Tibial nerve (tissue), 4 donors: ENCODE data around the gene MTCP1. TPM values are rescaled to one million over a fixed set of nuclear protein-coding genes. Genes with fewer than 3 reads are reported as not detected.

Source experiments
- DNase-seq, 2 donors: peaks; one replicate each; pipeline ENCODE4 v3.0.0-alpha.2; 2019; ENCODE audit warnings: low spot score in 2 of 2
- H3K27ac ChIP-seq, 4 donors: fragments of 200-600 bp; sonication (generic) in 3 of 4; one replicate each; pipeline ENCODE4 v1.5.1; 2017 to 2019; ENCODE audit warnings: mild to moderate bottlenecking in 1 of 4
- H3K27me3 ChIP-seq, 2 donors: fragments of 200-600 bp; sonication (generic) in 1 of 2; one replicate each; pipeline versions ENCODE4 v1.5.1 to v1.6.0; 2017 to 2019
- H3K36me3 ChIP-seq, 3 donors: fragments of 200-600 bp; sonication (generic); one replicate each; pipeline ENCODE4 v1.5.1; 2018 to 2019
- H3K4me1 ChIP-seq, 4 donors: fragments of 200-600 bp; sonication (generic) in 3 of 4; one replicate each; pipeline ENCODE4 v1.5.1; 2017 to 2019
- H3K4me3 ChIP-seq, 4 donors: fragments of 200-600 bp; sonication (generic) in 3 of 4; one replicate each; pipeline ENCODE4 v1.5.1; 2017 to 2019; ENCODE audit warnings: mild to moderate bottlenecking in 1 of 4, moderate library complexity in 1 of 4
- H3K9me3 ChIP-seq, 4 donors: fragments of 200-600 bp; sonication (generic) in 3 of 4; one replicate each; pipeline ENCODE4 v1.5.1; 2017 to 2019
- EP300 ChIP-seq, 2 donors: sonication (generic); formaldehyde crosslinking; IDR thresholded peaks; one replicate each; pipeline ENCODE4 v1.6.1; 2017; ENCODE audit warnings: antibody characterized with exemption in 2 of 2, mild to moderate bottlenecking in 1 of 2
- POLR2A ChIP-seq, 2 donors: fragments of 450-650 bp; IDR thresholded peaks; one replicate each; pipeline ENCODE4 v1.6.1; 2017; ENCODE audit warnings: antibody characterized with exemption in 2 of 2, mild to moderate bottlenecking in 2 of 2, moderate library complexity in 2 of 2
- whole genome bisulfite sequencing, 2 donors: methylation state at CpG; one replicate each; pipeline ENCODE4 v1.1.5; 2018; 5-methylcytosine and 5-hydroxymethylcytosine counted together
- total RNA-seq, 4 donors: library from RNA; depleted of rRNA; stranded (reverse); fragments of >200 nt; gene quantifications; one replicate each; pipeline ENCODE4 v1.1.0, GENCODE V29; 2016
- TF ChIP-seq, protein P1 (sequence below), 5 experiments: fragments of 200-600 bp in 3 of 5; fragments of 450-650 bp in 2 of 5; sonication (generic) in 3 of 5; IDR thresholded peaks; one replicate each; pipeline ENCODE4 v1.5.1; 2016 to 2019; ENCODE audit warnings: antibody characterized with exemption in 5 of 5, mild to moderate bottlenecking in 3 of 5, moderate library complexity in 2 of 5

Gene MTCP1
- total RNA-seq, 4 donors from 2014 or later, result 2.7 to 5.3 (median 2.8) TPM

DNA sequence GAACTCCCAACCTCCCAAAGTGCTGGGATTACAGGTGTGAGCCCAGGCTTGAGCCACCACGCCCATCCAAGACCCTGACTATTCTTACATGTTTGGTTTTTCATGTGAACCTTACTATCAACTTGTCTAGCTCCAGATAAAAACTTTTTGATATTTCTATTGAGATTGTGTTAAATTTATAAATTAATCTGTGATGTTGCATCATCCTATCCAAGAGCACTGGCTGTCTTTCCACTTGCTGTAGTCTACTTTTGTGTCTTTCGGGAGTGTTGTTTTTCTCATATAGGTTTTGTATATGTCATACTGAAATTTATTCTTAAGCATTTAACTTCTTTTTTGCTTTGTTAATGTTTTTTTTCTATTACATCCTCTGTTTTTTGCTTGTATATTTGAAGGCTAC, 35.0 kb upstream of the MTCP1 start:
- no peak overlapping the region for H3K4me3 ChIP-seq
- DNase-seq, result no peak
- H3K27ac ChIP-seq, result no peak overlapping the region
- no peaks in the 10 kb centered on the region for H3K9me3 ChIP-seq
- H3K27me3 ChIP-seq, result no peaks in the 10 kb centered on the region
- TF ChIP-seq POLR2A (IDR thresholded peaks at IDR 0.05) (no peak), EP300 (IDR thresholded peaks at IDR 0.05) (no peak)
- TF ChIP-seq, protein P1, sequence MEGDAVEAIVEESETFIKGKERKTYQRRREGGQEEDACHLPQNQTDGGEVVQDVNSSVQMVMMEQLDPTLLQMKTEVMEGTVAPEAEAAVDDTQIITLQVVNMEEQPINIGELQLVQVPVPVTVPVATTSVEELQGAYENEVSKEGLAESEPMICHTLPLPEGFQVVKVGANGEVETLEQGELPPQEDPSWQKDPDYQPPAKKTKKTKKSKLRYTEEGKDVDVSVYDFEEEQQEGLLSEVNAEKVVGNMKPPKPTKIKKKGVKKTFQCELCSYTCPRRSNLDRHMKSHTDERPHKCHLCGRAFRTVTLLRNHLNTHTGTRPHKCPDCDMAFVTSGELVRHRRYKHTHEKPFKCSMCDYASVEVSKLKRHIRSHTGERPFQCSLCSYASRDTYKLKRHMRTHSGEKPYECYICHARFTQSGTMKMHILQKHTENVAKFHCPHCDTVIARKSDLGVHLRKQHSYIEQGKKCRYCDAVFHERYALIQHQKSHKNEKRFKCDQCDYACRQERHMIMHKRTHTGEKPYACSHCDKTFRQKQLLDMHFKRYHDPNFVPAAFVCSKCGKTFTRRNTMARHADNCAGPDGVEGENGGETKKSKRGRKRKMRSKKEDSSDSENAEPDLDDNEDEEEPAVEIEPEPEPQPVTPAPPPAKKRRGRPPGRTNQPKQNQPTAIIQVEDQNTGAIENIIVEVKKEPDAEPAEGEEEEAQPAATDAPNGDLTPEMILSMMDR (IDR thresholded peaks at IDR 0.05), result no peak
- H3K4me1 ChIP-seq, result peaks cover 0 to 7% (median 0%) of the 10 kb centered on the region in 4 donors
- 83 to 96% methylated on average over 2 of the region's 2 CpGs for WGBS, 2 donors
- H3K36me3 ChIP-seq, result peaks cover 0 to 10% (median 0%) of the 10 kb centered on the region in 3 donors

DNA sequence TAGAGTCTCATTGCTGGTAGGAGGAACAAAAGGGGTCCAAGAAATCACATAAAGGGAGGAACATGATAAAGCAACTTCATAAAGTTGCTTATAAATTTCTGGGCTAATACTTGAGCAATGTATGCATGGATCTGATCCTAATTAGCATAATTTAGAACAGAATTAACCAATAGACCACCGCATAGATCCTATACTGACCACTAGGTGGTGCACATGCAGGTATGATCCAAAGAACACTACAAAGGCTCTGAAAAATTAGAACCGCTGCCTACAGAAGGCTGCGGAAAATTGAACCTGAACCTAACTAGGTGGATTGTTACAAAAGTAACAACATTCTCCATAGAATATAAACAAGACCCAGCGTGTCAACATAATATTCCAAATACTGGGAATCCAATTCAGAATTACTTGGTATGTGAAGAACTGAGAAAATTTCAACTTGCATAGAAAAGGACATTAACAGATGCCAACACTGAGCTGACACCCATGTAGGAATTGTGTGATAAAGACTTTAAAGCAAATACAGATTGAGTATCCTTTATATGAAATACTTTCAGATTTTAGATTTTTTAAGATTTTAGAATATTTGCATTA, 23.6 kb upstream of the MTCP1 start:
- DNase-seq, result no peak
- H3K36me3 ChIP-seq, result peaks cover 0 to 3% (median 0%) of the 10 kb centered on the region in 3 donors
- TF ChIP-seq POLR2A (IDR thresholded peaks at IDR 0.05) (no peak), EP300 (IDR thresholded peaks at IDR 0.05) (no peak)
- TF ChIP-seq, protein P1 (IDR thresholded peaks at IDR 0.05), result peak; percentile 21 to 43 (median 41)
- H3K4me1 ChIP-seq, result no peaks in the 10 kb centered on the region
- no peaks in the 10 kb centered on the region for H3K27me3 ChIP-seq
- no peak overlapping the region for H3K27ac ChIP-seq
- WGBS, 2 donors, result 40 to 42% methylated on average over 4 of the region's 4 CpGs
- H3K9me3 ChIP-seq, result no peaks in the 10 kb centered on the region
- no peak overlapping the region for H3K4me3 ChIP-seq

DNA sequence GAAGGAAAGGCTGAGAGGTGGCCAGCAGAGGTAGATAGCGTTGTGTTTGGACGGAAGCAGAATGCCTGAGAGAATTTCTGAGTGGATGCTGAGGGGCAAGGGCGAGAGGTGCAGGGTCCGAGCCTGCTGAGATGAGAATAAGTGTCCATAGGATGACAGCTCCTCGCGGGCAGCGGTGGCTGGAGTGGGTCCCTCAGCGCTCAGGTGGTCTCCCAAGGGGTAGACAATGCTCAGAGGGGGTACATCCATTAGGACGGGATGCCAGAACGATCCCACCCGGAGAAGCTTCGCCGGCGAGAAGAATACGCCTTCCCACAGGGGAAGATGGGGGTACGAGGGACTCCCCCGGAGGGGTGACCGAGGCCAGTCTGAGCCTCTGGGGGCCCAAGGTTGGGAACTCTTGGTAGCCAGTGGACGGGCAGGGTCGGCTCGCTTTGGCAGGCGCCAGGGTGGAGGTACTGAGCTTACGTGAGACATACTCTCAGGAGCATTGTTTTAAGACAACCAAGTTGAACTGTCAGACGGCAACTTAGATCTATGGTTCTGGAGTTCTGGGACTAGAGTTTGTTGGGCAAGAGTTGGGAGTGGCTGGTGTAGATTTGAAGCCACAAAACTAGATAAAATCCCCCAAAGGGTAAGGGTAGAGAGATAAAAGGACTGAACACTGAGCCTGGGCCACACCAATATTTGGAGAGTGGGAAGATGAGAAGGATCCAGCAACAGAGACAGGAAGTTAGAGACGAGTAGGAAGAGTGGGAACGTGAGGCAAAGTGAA, 16.2 kb upstream of the MTCP1 start:
- H3K4me1 ChIP-seq, result no peaks in the 10 kb centered on the region
- no peaks in the 10 kb centered on the region for H3K9me3 ChIP-seq
- no peak for TF ChIP-seq EP300 (IDR thresholded peaks at IDR 0.05)
- TF ChIP-seq, protein P1 (IDR thresholded peaks at IDR 0.05), result no peak
- TF ChIP-seq POLR2A (IDR thresholded peaks at IDR 0.05), result no peak
- H3K4me3 ChIP-seq, result no peak overlapping the region
- 90 to 97% methylated on average over 18 to 26 of the region's 26 CpGs for WGBS, 2 donors
- no peak for DNase-seq
- no peak overlapping the region for H3K27ac ChIP-seq
- H3K36me3 ChIP-seq, result peaks cover 0 to 12% (median 0%) of the 10 kb centered on the region in 3 donors
- no peaks in the 10 kb centered on the region for H3K27me3 ChIP-seq

DNA sequence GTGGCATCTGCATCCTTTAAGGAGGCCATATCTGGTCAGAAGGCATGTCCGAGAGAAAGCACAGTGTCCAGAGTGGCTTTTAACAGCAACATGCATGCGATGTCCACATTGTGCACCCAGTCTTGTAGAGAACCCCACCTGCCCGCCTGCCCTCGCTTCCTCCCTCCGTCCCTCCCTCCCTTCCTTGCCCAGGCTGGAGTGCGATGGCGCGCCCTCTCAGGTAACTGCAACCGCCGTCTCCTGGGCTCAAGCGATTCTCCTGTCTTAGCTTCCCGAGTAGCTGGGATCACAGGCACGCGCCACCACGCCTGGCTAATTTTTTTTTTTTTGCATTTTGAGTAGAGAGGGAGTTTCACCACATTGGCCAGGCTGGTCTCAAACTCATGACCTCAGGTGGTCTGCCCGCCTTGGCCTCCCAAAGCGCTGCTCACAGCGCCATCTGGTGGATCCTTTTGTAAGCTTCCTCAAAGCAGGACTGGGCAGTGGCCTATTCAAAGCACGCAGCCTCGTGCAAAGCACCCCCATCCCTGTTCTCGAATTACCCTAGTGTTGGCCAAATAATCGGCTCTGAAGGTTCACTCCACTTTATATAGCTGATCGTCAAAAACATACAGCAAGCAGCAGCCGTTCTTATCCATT, 15.4 kb upstream of the MTCP1 start:
- Histone ChIP-seq H3K4me1 (no peaks in the 10 kb centered on the region), H3K4me3 (no peak overlapping the region), H3K27me3 (no peaks in the 10 kb centered on the region), H3K9me3 (no peaks in the 10 kb centered on the region), H3K27ac (no peak overlapping the region), H3K36me3 (peaks cover 0 to 14% (median 0%) of the 10 kb centered on the region in 3 donors)
- TF ChIP-seq POLR2A (IDR thresholded peaks at IDR 0.05) (no peak), EP300 (IDR thresholded peaks at IDR 0.05) (no peak)
- TF ChIP-seq, protein P1 (IDR thresholded peaks at IDR 0.05), result peak; percentile 23 to 45 (median 31)
- peak in 1 of 2 donors; percentile 8 for DNase-seq
- WGBS, 2 donors, result 80 to 81% methylated on average over 24 of the region's 24 CpGs
